NCI-H1436 (cell line): ENCODE data around the gene RBP5.
A peak's percentile ranks its signal among the peaks of the same experiment; 100 is the strongest.

ENCODE experiments used
- DNase-seq: peaks from one replicate; lab custom pipeline; 2025; lab: John Stamatoyannopoulos, UW

RBP5 gene

GRCh38 chr12:7101047-7101693 lies 27.5 kb downstream of the RBP5 start:
- no peak for DNase-seq

- peak; percentile 3 for DNase-seq
Observed at GRCh38 chr12:7100239-7100638, 28.4 kb downstream of the RBP5 start.

GRCh38 chr12:7099290-7099996 lies 29.2 kb downstream of the RBP5 start:
- DNase-seq = no peak

GRCh38 chr12:7096979-7097378 lies 31.7 kb downstream of the RBP5 start:
- DNase-seq = no peak

GRCh38 chr12:7096006-7096932 lies 32.4 kb downstream of the RBP5 start:
- DNase-seq = no peak

GRCh38 chr12:7093892-7094291 lies 34.8 kb downstream of the RBP5 start:
- no peak for DNase-seq

- DNase-seq = no peak
Observed at GRCh38 chr12:7093486-7093885, 35.2 kb downstream of the RBP5 start.

- no peak for DNase-seq
Observed at GRCh38 chr12:7092986-7093460, 35.7 kb downstream of the RBP5 start.

- DNase-seq = peak; percentile 35
Observed at GRCh38 chr12:7092229-7092985, 36.3 kb downstream of the RBP5 start, which contains the start of gene C1R. Gene C1R (minus strand): TSS chr12:7092445. CDS start chr12:7092388, 57 bp downstream.

- DNase-seq = no peak
Observed at GRCh38 chr12:7091660-7092228, 36.9 kb downstream of the RBP5 start.

GRCh38 chr12:7091171-7091570 lies 37.5 kb downstream of the RBP5 start:
- no peak for DNase-seq

- DNase-seq = no peak
Observed at GRCh38 chr12:7090222-7090998, 38.3 kb downstream of the RBP5 start.

- DNase-seq = no peak
Observed at GRCh38 chr12:7089196-7089871, 39.4 kb downstream of the RBP5 start.

- DNase-seq = no peak
Observed at GRCh38 chr12:7083125-7083524, 45.6 kb downstream of the RBP5 start.

GRCh38 chr12:7081037-7081436 lies 47.7 kb downstream of the RBP5 start:
- no peak for DNase-seq

GRCh38 chr12:7079826-7080125 lies 48.9 kb downstream of the RBP5 start:
- no peak for DNase-seq

- no peak for DNase-seq
Observed at GRCh38 chr12:7078163-7078562, 50.5 kb downstream of the RBP5 start.

- no peak for DNase-seq
Observed at GRCh38 chr12:7076493-7076892, 52.2 kb downstream of the RBP5 start.

- no peak for DNase-seq
Observed at GRCh38 chr12:7075939-7076338, 52.8 kb downstream of the RBP5 start.

GRCh38 chr12:7075518-7075917 lies 53.2 kb downstream of the RBP5 start:
- DNase-seq = no peak
